ENCODE measurements around the gene OPA3.

DNA sequence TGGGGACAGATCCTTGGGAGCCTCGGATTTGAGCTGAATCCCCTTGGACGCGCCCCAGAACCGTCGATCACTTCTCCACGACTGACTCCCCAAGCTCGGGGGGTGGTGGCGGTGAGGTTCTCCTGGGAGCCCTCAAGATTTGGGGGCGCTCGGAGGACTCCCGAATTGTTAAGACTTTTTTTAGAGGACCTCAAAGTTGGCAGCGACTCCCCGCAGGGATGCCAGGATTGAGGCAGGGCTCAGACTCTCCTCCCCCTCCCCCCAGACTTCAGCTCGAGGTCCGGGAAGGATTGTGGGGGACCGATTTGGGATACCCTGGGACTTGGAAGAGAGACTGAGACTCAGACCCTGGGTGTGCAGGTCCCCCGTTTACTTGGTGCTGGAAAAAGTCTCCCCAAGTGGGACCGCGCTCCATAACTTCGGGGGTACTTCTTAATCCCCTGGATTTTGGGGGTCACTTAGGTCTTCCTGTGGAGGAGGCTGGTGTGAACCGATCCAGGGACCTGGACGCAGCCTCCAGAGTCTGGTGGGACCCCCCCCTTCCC is 76.7 kb downstream of the OPA3 start:
- no peak for TF ChIP-seq CTCF (IDR thresholded peaks at IDR 0.05)
- TF ChIP-seq EZH2 (IDR thresholded peaks at IDR 0.05) = no peak
- no peak for TF ChIP-seq EZH2phosphoT487 (IDR thresholded peaks at IDR 0.05)
